ENCODE measurements around the gene MOCS3.

MOCS3 gene

GRCh38 chr20:51012357-51012756 is 53.7 kb downstream of the MOCS3 start:
- no peak for DNase-seq (ENCODE audit: low read depth)
